Activated CD4-positive, CD25-positive, alpha-beta regulatory T cell treated with anti-CD3 and anti-CD28 coated beads, Interleukin-2, amount 50 U/mL, for 16 hours (primary cell): ENCODE data around the gene RASGRF1.
"Not testable (repeated sequence)": the region's sequence is repeated elsewhere in the genome, so short reads cannot be mapped to it uniquely, and the experiment has no call there.

Experiments used
- DNase-seq: peaks from one replicate; pipeline ENCODE4 v3.0.0-alpha.2; 2020; ENCODE audit warnings: low read depth, low spot score

The RASGRF1 gene

DNA sequence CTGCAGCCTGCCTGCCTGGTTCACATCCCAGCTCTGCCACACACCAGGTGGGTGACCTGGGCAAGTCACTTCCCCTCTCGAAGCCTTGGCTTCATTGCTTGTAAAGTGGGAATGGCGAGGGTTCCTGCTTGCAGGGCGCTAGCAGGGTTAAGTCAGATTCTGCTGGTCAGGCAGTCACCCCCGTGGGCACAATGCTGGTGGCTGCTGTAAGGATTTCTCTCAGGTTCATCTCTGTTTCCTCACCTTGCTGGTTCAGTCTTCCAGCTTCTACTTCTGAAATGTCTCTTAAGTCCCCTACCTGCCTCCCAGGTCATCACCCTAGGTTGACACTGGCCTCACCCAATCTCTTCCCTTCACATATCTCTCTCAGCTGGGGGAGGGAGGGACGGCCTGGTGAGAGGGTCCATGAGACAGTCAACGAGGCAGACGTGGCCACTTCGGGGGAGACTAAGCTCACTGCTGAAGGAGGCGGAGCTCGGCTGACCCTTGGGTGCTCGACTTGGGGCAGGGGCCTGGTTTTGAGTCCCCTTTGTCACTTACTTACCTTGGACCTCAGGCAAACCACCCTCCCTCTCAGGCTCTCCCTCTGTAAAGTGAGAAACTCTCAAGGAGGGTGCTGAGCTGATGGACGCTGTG is 157.3 kb downstream of the RASGRF1 start:
- DNase-seq = no peak

- no peak for DNase-seq
Measured at GRCh38 chr15:78932258-78932808, 158.2 kb downstream of the RASGRF1 start.

GRCh38 chr15:78931439-78932257 is 158.9 kb downstream of the RASGRF1 start:
- no peak for DNase-seq

DNA sequence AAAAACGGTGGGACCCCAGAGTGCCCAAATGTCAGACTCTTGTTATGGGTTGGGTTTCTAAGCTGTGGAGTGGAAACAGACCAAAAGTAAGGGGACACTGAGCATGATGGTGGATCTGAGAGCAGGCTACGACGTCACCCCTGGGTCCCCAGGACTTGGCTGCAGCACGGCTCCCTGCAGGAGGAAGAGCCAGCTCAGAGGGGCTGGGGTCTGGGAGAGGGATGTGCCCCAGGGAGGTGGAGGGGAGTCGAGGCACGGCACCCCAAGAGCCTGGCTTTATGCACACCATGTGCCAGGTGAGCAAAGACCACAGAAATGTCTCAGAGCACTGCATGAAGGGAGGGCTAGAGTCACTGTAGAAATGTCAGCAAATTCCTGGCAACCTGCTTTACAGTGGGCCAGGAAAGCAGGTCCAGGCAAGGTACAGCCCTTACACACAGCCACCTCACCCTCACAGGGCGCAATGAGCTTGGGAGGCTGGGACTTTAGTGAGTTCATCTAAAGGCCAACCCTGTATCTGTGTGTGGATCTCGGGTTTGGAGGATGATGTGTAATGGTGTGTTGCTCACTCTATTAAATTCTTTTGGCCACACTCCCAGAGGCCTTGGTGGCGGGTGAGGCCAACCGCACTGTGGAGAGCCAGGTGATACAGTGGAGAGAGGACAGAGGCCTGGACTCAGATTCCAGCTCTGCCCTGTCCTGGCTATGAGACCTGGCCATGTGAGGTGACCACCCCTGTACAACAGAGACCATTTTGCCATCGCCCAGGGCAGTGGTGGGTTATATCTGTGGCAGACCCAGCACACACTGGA is 159.8 kb downstream of the RASGRF1 start:
- DNase-seq = no peak

GRCh38 chr15:78929536-78930264 is 160.9 kb downstream of the RASGRF1 start:
- DNase-seq = no peak

- no peak for DNase-seq
Measured at GRCh38 chr15:78928616-78929093, 161.9 kb downstream of the RASGRF1 start.

DNA sequence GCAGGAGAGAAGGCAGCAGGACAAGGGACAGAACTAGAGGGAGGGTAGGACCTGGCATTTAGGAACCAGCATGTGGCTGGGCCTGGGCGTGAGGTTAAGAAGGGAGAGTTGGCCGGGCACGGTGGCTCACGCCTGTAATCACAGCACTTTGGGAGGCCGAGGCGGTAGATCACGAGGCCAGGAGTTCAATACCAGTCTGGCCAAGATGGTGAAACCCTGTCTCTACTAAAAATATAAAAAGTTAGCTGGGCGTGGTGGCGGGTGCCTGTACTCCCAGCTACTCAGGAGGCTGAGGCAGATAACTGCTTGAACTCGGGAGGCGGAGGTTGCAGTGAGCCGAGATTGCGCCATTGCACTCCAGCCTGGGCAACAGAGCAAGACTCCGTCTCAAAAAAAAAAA is 162.4 kb downstream of the RASGRF1 start:
- not testable (repeated sequence) for DNase-seq

DNA sequence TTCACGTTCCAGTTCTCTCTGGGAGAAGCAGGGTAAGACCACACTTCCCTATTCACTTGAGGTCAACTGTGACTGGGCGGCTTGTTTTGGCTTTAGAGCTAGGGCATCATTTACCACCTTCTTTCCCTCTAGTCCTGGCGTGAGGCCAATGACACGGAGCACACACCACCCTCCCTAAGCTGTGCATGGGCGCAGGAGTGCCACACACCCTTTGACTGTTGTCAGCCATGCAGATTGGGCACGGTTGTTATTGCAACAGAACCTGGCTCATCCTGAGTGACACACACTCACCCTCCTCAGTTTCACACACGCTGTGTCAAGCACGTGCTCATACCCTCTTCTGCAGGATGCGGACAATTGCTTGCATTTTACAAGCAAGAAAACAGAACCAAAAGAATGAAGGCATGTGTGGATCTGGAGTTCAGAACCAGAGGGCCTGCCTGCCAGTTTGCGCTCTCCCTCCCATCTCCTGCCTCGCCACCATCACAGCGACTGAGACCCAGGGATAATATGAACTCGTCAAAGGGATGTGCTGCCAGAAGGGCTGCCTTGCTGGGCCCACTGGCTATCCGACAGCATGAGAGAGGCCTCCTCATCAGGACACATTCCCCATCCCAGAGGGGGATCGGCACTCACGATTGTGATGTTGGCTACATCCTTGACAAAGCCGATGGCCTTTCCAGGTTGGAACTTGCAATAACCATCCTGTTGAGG is 163.3 kb downstream of the RASGRF1 start:
- no peak for DNase-seq

DNA sequence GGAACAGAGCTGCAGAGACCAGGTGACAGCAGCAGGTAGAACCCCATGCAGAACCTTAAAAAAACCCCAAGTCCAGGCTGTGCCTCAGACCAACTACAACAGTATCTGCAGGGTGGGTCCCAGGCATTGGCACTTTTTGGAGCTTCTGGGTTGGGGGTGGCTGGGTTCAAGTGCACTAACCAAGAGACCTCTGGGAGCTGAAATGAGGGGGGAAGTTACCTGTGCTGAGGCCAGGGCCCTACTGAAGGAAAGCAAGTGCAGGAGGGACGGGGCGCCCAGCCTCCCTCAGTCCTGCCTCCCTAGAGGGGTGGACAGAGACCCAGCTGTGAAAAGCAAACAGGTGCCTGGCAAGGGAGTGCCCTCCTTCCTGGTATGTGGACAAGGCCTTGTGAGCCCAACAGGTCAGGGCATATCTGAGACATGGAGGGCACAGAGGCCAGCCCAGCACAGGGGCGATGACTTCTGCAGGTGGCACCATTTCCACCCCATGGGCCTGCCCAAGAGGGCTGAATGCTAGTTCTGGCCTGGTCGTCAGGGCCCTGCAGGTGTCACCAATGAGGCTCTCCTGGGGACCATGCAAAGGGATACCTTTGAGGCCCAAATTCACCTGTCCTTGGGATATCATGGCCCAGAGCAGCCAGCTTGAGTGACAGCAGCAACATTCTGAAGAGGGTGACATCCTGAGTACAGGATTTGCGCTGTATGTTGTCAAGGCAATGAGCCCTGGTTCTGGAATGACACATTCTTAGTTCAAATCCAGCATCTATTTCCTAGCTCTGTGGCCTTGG is 164.4 kb downstream of the RASGRF1 start:
- no peak for DNase-seq

DNA sequence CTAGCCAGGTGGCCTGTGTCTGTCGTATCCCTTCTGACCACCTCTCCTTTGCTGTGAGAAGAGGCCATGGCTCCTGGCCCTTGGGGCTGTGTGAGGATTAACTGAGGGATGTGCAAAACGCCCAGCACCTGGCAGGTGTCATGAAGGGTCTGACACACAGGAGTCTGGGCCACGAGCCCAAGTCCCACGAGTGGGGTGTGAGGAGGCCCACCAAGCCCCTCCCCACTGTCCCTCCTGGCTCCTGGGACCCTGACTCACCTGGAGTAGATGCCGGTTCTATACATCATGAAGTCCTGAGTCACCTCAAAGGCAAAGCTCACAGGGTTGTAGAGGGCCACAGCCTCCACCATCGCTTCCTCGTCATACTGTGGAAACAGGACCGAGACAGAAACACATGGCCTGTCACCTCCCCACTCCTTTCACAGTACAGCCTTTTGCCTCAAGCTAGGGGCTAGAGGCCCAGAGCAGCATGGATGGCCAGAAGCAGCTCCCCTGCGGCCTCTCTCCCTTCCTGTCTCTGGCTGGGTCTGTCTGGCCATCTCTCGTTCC is 165.4 kb downstream of the RASGRF1 start:
- DNase-seq = no peak

- DNase-seq = no peak
Measured at GRCh38 chr15:78923480-78924360, 166.9 kb downstream of the RASGRF1 start.

DNA sequence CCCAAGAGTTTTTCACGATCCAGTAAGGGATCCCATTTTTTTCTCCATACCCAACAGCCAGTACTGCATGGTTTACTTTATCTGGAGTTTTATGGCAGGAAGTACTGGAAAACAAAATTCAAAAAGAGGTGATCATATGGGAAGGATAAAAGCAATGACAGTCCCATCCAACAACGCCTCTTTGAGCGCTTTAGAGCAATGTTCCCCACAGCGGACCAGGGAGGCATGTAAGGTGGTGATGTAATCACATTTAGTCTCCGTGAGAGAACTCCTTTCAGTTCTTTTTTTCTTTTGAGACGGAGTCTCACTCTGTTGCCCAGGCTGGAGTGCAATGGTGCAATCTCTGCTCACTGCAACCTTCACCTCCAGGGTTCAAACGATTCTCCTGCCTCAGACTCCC is 167.6 kb downstream of the RASGRF1 start:
- DNase-seq = no peak

DNA sequence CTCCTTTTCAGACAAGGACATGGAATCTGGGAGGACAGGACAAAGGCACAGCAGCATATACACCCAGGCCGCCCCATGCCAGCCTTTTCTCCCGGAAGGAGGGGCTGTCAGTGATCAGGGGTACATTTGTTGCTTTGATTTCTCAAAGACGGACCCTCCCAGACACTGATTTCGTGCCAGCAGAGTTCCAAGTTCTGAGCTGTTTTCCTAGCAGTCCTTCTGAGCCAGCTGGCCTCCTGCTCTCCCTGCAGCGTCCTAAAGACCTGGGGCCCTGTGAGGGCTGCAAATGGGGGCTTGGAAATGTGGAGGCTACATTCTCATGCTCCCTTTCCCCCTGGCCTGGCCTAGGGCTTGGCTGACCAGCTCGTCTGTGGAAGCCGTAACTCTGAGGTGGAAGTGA is 168.1 kb downstream of the RASGRF1 start:
- no peak for DNase-seq

DNA sequence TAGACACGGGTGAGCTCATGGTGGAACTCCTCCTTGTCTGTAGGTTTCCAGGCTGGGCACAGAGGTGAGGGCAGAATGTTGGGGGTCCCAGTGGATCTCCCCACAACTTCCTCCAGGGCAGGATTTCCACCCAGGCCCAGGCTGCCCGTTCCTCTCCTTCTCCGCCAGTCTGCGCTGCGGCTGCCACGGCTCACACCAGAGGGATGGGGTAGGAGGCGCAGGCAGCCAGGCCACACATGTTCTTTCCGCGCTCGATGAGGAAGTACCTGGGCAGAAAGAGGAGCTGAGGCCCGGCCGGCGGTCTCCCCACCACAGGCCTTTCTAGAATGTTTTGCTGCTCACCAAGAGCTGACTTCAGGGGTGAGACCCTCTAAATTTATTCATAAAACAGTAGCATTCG is 168.6 kb downstream of the RASGRF1 start:
- DNase-seq = no peak

DNA sequence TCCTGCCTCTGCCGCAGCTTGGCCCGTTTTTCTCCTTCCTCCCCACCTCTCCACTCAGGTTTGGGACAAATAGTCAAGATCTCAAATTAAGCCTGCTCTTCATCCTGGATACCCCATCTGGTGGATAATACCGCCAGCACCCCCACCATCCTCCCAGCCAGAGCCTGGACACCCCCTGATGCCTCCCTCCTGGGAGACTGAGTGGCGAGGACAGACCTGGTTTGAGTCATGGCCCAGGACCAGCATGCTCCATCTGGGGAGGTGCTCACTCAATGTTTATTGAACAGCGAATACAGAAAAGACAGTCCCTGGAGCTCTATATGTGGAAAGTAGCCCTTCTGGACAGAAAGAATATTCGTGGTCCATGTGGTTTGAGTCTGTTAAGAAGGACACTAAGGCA is 169.1 kb downstream of the RASGRF1 start:
- no peak for DNase-seq

GRCh38 chr15:78917888-78918287 is 172.7 kb downstream of the RASGRF1 start:
- DNase-seq = no peak

- DNase-seq = no peak
Measured at GRCh38 chr15:78916088-78916487, 174.5 kb downstream of the RASGRF1 start.

GRCh38 chr15:78915341-78916087 is 175.1 kb downstream of the RASGRF1 start:
- DNase-seq = no peak
